Posterior vena cava (tissue), 2 donors: Measurements from ENCODE around the gene PCDH1. TPM values are rescaled to one million over a fixed set of nuclear protein-coding genes. Genes with fewer than 3 reads are reported as not detected.

ENCODE experiments used
- DNase-seq: peaks from one replicate; pipeline ENCODE4 v3.0.0-alpha.2; 2020; ENCODE audit warnings: low spot score
- intact Hi-C, 2 donors: fragments of 100-400 bp; cut with DNase I; formaldehyde crosslinking; loops; one replicate each; pipeline versions ENCODE4 v1.14.1 to v1.14.2; 2022 to 2023
- total RNA-seq, 2 donors: library from RNA; stranded (reverse); fragmentation: NEBNext Ultra II Directional; extraction: Animal tissue kit (Norgen Biotek cat#: 25700); gene quantifications; one replicate each; pipeline ENCODE4 v1.2.1, GENCODE V29; 2021
- donor health status: DM: yes; HTN: yes; CAD: no.
- donor health status: DM: yes; HTN: yes; CAD: no.

PCDH1 gene
- total RNA-seq, 2 donors from 2014 or later = 30.2 to 36.7 TPM

- intact Hi-C loops = no loop called here
Observed at GRCh38 chr5:141844414-141845097, 33.7 kb downstream of the PCDH1 start.

GRCh38 chr5:141843156-141843927 lies 34.9 kb downstream of the PCDH1 start:
- no peak for DNase-seq
- intact Hi-C loops = no loop called here

More at GRCh38 chr5:141844414-141845097, 33.7 kb downstream of the PCDH1 start:
- DNase-seq = no peak

DNA sequence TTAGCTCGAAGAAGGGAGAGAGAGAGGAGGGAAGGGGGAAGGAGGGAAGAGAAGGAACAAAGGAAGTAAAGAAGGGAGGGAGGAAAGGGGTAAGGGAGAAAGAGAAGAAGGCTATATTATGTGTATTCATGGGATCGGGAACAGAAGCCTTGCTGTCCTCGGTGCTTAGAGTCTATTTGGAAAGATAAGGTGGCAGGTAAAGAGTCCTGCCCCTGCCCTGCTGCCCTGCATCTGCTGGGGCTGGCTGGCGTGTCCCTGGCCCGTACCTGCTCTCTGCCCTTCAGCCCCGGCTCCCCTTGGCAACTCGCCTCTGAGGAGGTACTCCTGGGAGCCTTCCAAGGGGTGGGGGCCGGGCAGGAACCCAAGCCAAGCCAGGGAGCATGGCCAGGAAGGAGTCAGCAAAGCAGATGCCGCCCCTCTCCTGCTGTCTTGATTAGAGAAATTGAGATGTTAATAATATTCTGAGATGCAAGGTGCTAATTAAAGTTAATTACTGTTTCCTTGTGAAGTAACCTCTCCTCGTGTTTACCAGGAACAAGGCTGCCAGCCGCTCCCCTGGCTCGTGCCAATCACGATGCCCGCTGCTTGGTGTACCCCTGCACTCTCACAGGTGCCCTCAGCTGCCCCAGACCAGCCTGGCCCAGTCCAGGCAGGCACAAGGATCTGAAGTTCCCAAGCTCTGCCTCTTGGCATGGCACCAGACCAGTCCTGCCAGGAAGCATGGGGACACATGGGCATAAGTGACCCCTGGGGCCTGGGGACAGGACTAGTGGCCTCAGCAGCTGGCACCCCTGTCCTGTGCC lies 36.6 kb downstream of the PCDH1 start:
- DNase-seq = no peak
- intact Hi-C loops = no loop called here

DNA sequence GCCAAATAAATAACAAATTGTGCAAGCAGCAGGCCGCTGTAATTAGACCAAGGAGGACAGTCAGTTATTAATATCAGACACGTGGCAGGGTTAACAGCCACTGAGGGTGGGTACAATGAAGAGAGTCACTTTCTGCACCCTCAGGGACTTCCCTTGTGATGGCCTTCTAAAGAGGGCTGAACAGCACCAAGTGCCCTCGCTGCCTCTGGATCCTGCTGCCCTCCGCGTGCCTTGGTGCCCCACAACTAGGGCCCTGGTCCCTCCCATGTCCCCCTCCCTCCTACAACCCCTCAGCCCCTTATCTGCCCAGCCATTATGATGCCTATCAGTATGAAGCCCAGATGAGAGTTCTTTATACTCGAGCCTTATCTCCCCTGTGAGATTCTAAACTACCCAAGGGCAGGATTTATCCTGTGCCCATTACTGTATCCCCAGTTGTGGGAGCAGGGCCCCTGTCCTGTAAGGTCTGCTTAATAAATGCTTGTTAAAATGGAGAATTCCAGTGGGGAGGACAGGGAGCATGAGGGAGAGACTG lies 37.3 kb downstream of the PCDH1 start:
- DNase-seq = no peak
- intact Hi-C loops = no loop called here

- intact Hi-C loops = no loop called here
Observed at GRCh38 chr5:141840280-141840812, 37.9 kb downstream of the PCDH1 start.

DNA sequence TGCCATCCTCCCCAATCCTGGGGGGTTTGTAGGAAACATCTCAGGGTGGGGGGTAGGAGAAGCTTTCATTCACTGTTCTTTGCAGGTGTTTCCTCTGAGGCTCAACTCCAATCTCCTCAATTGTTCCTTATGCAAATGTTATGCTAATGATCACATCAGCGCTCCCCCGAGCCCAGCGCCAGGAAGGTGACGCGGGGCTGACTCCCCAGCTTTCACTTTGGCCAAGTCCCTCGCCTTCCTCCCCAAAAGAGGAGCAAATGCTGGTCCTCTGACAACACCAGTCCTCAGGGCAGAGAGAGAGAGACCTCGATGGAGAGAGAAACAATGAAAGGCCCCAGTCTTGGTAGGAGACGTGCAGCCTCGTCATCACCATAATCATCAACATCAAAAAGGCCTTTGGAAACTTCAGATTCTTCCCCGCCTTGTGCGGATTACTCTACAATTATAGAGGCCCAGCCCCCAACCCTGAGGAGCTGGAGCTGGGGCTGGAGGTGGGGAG lies 39.1 kb downstream of the PCDH1 start:
- no peak for DNase-seq
- intact Hi-C loops = no loop called here

More at GRCh38 chr5:141840280-141840812, 37.9 kb downstream of the PCDH1 start:
- DNase-seq = no peak

- intact Hi-C loops = no loop called here
- no peak for DNase-seq
Observed at GRCh38 chr5:141838326-141839014, 39.7 kb downstream of the PCDH1 start.

DNA sequence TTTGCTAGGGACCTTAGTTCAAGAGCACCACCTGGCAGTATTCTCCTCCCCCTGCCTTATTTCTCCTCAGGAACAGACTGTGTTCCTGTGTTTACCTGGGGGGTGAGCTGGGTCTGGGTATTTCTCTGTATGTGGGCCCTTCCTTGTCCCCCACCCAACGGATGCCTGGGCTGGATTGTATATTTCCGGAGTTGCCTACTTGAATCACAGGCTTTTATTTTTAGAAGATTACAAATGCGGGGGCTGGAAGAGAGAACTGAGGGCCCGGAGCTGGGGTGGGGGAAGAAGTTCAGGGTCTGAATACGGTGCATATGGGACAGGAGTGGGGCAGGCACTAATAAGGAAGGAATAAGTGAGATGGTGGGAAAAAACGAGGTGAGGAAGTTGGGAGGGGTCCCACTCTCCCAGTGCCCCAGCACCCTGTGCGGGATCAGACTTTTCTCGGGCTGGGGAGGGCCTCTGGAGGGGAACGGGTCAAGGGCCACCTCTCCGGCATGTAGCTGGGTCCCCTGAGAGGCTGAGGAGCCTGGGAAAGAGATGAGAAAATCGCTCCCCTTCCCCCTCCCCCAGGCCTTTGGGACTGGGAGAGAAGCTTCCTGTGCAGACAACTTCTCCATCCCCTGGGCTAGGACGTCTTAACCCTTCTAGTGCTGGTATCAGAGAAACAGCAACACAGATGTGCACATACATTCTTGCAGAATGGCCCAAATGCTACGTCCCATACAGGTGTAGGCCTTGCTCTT lies 42.1 kb downstream of the PCDH1 start:
- DNase-seq = no peak
- intact Hi-C loops = no loop called here

GRCh38 chr5:141834331-141834730 lies 43.9 kb downstream of the PCDH1 start:
- intact Hi-C loops = no loop called here
- DNase-seq = no peak

- no peak for DNase-seq
- intact Hi-C loops = no loop called here
Observed at GRCh38 chr5:141832131-141832530, 46.1 kb downstream of the PCDH1 start.

DNA sequence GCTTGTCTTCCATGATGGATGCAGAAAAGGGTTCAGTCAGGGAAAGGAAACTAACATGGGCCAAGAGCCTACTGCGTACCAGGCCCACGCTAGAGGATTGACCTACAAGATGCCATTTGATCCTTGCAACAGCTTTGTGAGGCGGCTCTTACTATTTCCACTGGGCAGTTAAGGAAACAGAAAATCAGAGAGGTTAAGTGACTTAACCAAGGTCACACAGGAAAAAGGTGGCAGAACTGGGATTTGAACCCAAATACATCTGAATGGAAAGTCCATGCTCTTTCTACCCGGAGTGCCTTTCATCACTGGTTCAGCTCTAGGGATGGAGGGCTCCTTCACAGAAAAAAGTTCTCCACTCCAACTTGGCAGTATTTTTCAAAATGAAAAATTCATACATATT lies 50.0 kb downstream of the PCDH1 start:
- DNase-seq = no peak
- intact Hi-C loops = no loop called here

DNA sequence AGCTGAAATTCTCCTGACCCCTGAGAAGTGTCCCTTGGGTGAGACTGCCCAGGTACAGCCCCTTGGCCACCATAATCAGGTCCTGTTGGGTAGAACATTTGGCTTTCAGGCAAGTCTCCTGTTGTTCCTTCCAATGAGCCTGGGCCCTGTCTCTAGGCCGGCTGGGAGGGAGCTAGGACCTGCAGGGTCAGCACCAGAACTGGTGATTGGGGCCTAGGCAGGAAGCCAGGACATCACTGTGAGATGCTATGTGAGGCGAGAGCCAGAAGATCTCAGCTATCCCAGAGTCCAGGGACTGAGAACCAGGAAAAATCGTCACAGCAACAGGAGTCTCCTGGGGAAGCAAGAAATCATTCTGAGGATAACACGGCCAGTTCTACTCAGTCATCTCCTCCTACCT lies 51.5 kb downstream of the PCDH1 start:
- DNase-seq = no peak
- intact Hi-C loops = no loop called here

GRCh38 chr5:141825791-141826560 lies 52.2 kb downstream of the PCDH1 start:
- intact Hi-C loops = no loop called here
- no peak for DNase-seq

GRCh38 chr5:141825241-141825671 lies 53.0 kb downstream of the PCDH1 start:
- DNase-seq = no peak
- intact Hi-C loops = no loop called here

DNA sequence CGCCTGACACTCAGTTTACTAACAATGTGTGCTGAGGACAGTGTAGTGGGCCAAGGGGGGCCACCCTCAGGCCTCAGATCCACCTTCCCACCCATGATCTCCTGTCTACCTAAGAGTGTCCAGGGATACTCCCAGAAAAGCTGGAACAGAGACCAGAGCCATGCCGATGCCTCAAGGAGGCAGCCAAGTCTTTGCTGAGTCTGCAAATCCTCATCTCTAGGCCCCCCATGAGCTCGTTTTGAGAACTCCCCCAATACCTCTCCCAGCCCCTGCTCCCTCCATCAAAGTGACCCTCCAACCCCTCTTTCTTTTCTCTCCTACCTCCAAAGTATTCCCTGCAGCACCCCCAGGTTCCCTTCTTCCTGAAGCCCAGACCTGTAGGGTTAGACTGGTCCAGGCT lies 53.5 kb downstream of the PCDH1 start:
- intact Hi-C loops = no loop called here
- no peak for DNase-seq

DNA sequence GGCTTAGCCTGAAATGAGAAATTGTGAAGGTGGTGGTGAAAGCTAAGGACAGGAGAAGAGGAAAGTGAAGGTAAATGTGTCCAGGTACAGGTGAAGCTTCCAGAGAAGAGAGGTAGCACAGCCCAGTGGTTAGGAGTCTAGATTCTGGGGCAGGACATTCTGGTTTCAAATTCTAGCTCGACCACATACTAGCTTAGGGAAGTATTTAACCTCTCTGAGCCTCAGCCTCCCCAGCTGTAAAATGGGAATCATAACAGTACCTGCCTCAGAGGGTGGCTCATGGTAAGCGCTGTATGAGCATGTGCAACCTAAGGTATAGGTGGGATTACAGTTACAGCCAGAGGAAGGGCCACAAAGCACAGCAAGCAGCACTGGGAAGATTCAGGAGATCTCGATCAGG lies 55.2 kb downstream of the PCDH1 start:
- DNase-seq = no peak
- intact Hi-C loops = no loop called here

- intact Hi-C loops = no loop called here
- DNase-seq = peak; percentile 81
Observed at GRCh38 chr5:141822144-141822543, 56.1 kb downstream of the PCDH1 start.
